ENCODE results near the gene MBD2. TPM values are rescaled to one million over a fixed set of nuclear protein-coding genes. Genes with fewer than 3 reads are reported as not detected.
A peak's percentile ranks its signal among the peaks of the same experiment; 100 is the strongest.

The MBD2 gene
- total and polyA plus RNA-seq, 2 of the 8 experiments (the other 6 are each of a cell fraction or from before 2014, with no cell fraction given), result 36.2 to 52.7 TPM

DNA sequence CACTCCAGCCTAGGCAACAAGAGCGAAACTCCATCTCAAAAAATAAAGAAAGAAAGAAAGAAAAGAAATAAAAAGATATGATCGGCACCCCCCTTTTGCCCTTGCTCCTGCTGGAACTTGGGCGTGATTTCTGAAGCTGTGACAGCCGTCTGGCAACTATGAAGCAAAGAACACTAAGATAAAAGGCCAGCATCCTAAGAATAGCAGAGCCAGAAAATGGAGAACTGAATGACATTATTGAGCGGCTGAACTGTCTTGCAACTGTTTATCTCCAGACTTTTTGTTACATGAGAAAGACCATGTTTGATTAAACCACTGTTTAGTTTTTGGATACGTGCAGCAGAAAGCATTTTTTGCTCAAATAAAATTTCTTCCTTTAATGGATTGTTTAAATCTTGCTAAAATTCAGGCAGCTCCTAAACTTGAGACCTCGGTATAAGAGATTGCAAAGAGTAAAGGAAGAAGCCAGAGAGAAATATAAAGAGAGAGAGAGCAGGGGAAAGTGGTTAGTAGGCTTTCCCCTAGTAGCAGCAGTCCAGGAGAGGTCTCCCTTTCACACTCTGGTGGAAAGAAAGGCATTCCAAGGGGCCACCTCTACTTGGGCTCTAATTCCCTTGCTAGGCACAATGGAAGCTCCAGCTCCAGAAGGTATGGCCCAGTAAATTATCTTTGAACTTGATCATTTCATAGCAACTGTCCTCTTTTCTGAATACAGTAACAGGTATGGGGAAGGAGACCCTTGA is 8.2 kb upstream of the MBD2 start:
- no peak overlapping the region for H3K14ac ChIP-seq (ENCODE audit: insufficient read length)
- H3K4me1 ChIP-seq (replicated peaks in 1 of 4; ENCODE audit: control insufficient read depth in 3 of 4, insufficient read depth in 4 of 4, low read length in 3 of 4), result no peaks in the 10 kb centered on the region
- no peak overlapping the region for H2BK5ac ChIP-seq (ENCODE audit: low read depth, low read length)
- no peak overlapping the region for H2AK5ac ChIP-seq (ENCODE audit: low read depth, low read length)
- H3K36me3 ChIP-seq (ENCODE audit: control insufficient read depth in 2 of 4, insufficient read depth in 4 of 4, low read length in 3 of 4), result no peaks in the 10 kb centered on the region
- no peaks in the 10 kb centered on the region for H3K23me2 ChIP-seq (ENCODE audit: low read depth, low read length)
- no peak overlapping the region for H2AFZ ChIP-seq (ENCODE audit: low read length)
- H3K79me2 ChIP-seq (ENCODE audit: control insufficient read depth in 1 of 2, insufficient read depth in 2 of 2, low read length in 2 of 2), result no peaks in the 10 kb centered on the region
- no peak overlapping the region for H3K4me2 ChIP-seq (ENCODE audit: insufficient read depth in 1 of 2, low read depth in 2 of 2, low read length in 2 of 2)
- no peak overlapping the region for H3K18ac ChIP-seq (ENCODE audit: extremely low read depth, low read length)
- H2BK20ac ChIP-seq (ENCODE audit: low read length), result no peak overlapping the region
- H2BK12ac ChIP-seq (ENCODE audit: low read depth, low read length), result no peak overlapping the region
- POLR2A ChIA-PET (ENCODE audit: partially characterized antibody), result interaction anchor here (1.7 kb wide), 1 partner anchor 15 kb away, joined by 4 read pairs; no protein-coding TSS in a partner anchor
- WGBS, 2 experiments (ENCODE audit: extremely low coverage in 1 of 2, insufficient coverage in 1 of 2, insufficient read length in 1 of 2, insufficient replicate concordance in 2 of 2, low coverage in 1 of 2, low lambda C conversion rate in 2 of 2, missing lambda C conversion rate in 1 of 2), result 93% methylated on average over 7 of the region's 7 CpGs; no CpG with 5 or more reads in 1 of the 2 experiments
- H4K91ac ChIP-seq (replicated peaks; ENCODE audit: insufficient read length, low read length), result no peak overlapping the region
- H3K79me1 ChIP-seq (ENCODE audit: low read depth, low read length), result no peaks in the 10 kb centered on the region
- DNase-seq (ENCODE audit: low read depth in 1 of 2, low spot score in 2 of 2) (no peak), FAIRE-seq (peak; percentile 45)
- no peak overlapping the region for H3K9ac ChIP-seq (replicated peaks in 1 of 4; ENCODE audit: extremely low read depth in 1 of 4, low read depth in 3 of 4, low read length in 3 of 4)
- no peak overlapping the region for H2BK120ac ChIP-seq (replicated peaks; ENCODE audit: low read depth, low read length)
- H3K23ac ChIP-seq (ENCODE audit: insufficient read length), result no peak overlapping the region
- H3K27me3 ChIP-seq (replicated peaks in 1 of 4; ENCODE audit: control insufficient read depth in 3 of 4, extremely low read depth in 1 of 4, insufficient read depth in 3 of 4, low read length in 3 of 4), result no peaks in the 10 kb centered on the region
- no peak overlapping the region for H3K27ac ChIP-seq (ENCODE audit: low read depth, low read length)
- H3K4ac ChIP-seq (replicated peaks; ENCODE audit: insufficient read length, low read depth, low read length), result no peak overlapping the region
- no peak overlapping the region for H3K4me3 ChIP-seq (ENCODE audit: extremely low read depth in 1 of 4, insufficient read depth in 2 of 4, low read depth in 3 of 4, low read length in 4 of 4)
- H3K9me3 ChIP-seq (ENCODE audit: insufficient read depth in 2 of 2, low read depth in 1 of 2, low read length in 1 of 2), result no peaks in the 10 kb centered on the region
- no peak overlapping the region for H2BK15ac ChIP-seq (ENCODE audit: low read length)
- H4K5ac ChIP-seq (ENCODE audit: insufficient read length, low read depth, low read length), result no peak overlapping the region
- H4K8ac ChIP-seq (ENCODE audit: extremely low read depth, insufficient read depth, low read length), result no peak overlapping the region
- CTCF ChIA-PET (ENCODE audit: partially characterized antibody), result interaction anchor here (0.7 to 2.0 kb wide), 5 partner anchors 10 to 46 kb away, joined by 3 to 8 read pairs (median 3); no protein-coding TSS in a partner anchor
- H3K56ac ChIP-seq (replicated peaks; ENCODE audit: insufficient read length, low read depth, low read length), result no peak overlapping the region
- no peaks in the 10 kb centered on the region for H4K20me1 ChIP-seq (replicated peaks in 1 of 2; ENCODE audit: control insufficient read depth in 1 of 2, insufficient read depth in 2 of 2, low read length in 2 of 2)
- TF ChIP-seq RAD21 (IDR thresholded peaks at IDR 0.05 in 1 of 2, conservative IDR thresholded peaks at IDR 0.05 in 1 of 2; ENCODE audit: low read depth in 2 of 2, low read length in 2 of 2) (peak; percentile 57 to 63), ZNF274 (IDR thresholded peaks at IDR 0.05; ENCODE audit: borderline replicate concordance, extremely low read depth, low read length) (no peak), SIX5 (IDR thresholded peaks at IDR 0.05; ENCODE audit: low read depth, low read length) (no peak), MAFK (IDR thresholded peaks at IDR 0.05; ENCODE audit: low read depth, low read length) (no peak), SP1 (IDR thresholded peaks at IDR 0.05; ENCODE audit: low read depth, low read length) (0 out of 2 replicates have a peak, but pooled peaks have one; percentile 3), YY1 (IDR thresholded peaks at IDR 0.05; ENCODE audit: low read depth, low read length) (no peak), SRF (IDR thresholded peaks at IDR 0.05; ENCODE audit: low read depth, low read length) (no peak), CHD1 (IDR thresholded peaks at IDR 0.05; ENCODE audit: low read depth, low read length) (no peak), TAF7 (optimal IDR thresholded peaks at IDR 0.05; ENCODE audit: borderline replicate concordance, low read depth, low read length) (no peak)
- TF ChIP-seq, protein P1, sequence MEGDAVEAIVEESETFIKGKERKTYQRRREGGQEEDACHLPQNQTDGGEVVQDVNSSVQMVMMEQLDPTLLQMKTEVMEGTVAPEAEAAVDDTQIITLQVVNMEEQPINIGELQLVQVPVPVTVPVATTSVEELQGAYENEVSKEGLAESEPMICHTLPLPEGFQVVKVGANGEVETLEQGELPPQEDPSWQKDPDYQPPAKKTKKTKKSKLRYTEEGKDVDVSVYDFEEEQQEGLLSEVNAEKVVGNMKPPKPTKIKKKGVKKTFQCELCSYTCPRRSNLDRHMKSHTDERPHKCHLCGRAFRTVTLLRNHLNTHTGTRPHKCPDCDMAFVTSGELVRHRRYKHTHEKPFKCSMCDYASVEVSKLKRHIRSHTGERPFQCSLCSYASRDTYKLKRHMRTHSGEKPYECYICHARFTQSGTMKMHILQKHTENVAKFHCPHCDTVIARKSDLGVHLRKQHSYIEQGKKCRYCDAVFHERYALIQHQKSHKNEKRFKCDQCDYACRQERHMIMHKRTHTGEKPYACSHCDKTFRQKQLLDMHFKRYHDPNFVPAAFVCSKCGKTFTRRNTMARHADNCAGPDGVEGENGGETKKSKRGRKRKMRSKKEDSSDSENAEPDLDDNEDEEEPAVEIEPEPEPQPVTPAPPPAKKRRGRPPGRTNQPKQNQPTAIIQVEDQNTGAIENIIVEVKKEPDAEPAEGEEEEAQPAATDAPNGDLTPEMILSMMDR (IDR thresholded peaks at IDR 0.05; ENCODE audit: control extremely low read depth in 1 of 3, insufficient read depth in 1 of 3, low read depth in 1 of 3, low read length in 3 of 3), result peak in 2 of 3 experiments; percentile 10 to 37; a peak in 2 of 4 replicates

All from H1 (cell line).